Peyer's patch (tissue), 4 donors: ENCODE measurements around the gene PLEKHM3.

Experiments used
- CTCF ChIP-seq, 6 experiments: fragments of 450-650 bp in 4 of 6; fragments of 200-600 bp in 2 of 6; sonication (generic) in 1 of 6; IDR thresholded peaks; one replicate each; pipeline ENCODE4 v1.5.1; 2017 to 2019; ENCODE audit warnings: antibody characterized with exemption in 6 of 6, mild to moderate bottlenecking in 3 of 6, moderate library complexity in 1 of 6
- POLR2A ChIP-seq, 2 donors: fragments of 450-650 bp; IDR thresholded peaks; one replicate each; pipeline ENCODE4 v1.5.1; 2017; ENCODE audit warnings: antibody characterized with exemption in 2 of 2, mild to moderate bottlenecking in 2 of 2, moderate library complexity in 2 of 2

- TF ChIP-seq CTCF (IDR thresholded peaks at IDR 0.05) (no peak), POLR2A (IDR thresholded peaks at IDR 0.05) (no peak)
Observed at GRCh38 chr2:207876842-207877535, 148.3 kb downstream of the PLEKHM3 start.
